HL-60 (cell line): ENCODE data around the gene PIAS4.
A peak's percentile ranks its signal among the peaks of the same experiment; 100 is the strongest.

Experiments
- DNase-seq, 2 experiments: peaks; one replicate each; pipeline ENCODE4 v3.0.0-alpha.2; 2010 to 2020; ENCODE audit warnings: low read depth in 1 of 2, low spot score in 1 of 2
- H3K27ac ChIP-seq: fragments of 250-450 bp; sonication (Bioruptor Pico); replicated peaks from 2 replicates; pipeline ENCODE4 v1.5.1; 2020; ENCODE audit warnings: mild to moderate bottlenecking, moderate library complexity
- H3K27me3 ChIP-seq: fragments of 250-450 bp; sonication (Bioruptor Pico); 2 replicates; pipeline ENCODE4 v1.5.1; 2021; ENCODE audit warnings: mild to moderate bottlenecking, moderate library complexity; ENCODE audit not compliant: insufficient read depth, poor library complexity, severe bottlenecking
- H3K4me3 ChIP-seq: replicated peaks from 2 replicates; pipeline ENCODE4 v1.5.1; 2011; ENCODE audit warnings: mild to moderate bottlenecking, control low read depth, low read length; ENCODE audit not compliant: insufficient read depth
- GABPA ChIP-seq: IDR thresholded peaks from 2 replicates; pipeline ENCODE4 v1.6.1; 2012; ENCODE audit warnings: low read depth
- POLR2AphosphoS5 ChIP-seq: IDR thresholded peaks from 2 replicates; pipeline ENCODE4 v1.6.1; 2012; ENCODE audit warnings: low read depth
- SPI1 ChIP-seq: IDR thresholded peaks from 2 replicates; pipeline ENCODE4 v1.6.1; 2012; ENCODE audit warnings: low read depth, mild to moderate bottlenecking, borderline replicate concordance
- TF ChIP-seq, protein P1 (sequence below): IDR thresholded peaks from 2 replicates; pipeline ENCODE4 v1.6.1; 2012; ENCODE audit warnings: low read depth; ENCODE audit not compliant: insufficient replicate concordance
- TF ChIP-seq, protein P2 (sequence below): IDR thresholded peaks from one replicate; pipeline ENCODE4 v1.5.1; 2011; ENCODE audit warnings: low read length, control low read depth, inconsistent platforms; ENCODE audit not compliant: insufficient read depth

PIAS4 gene

DNA sequence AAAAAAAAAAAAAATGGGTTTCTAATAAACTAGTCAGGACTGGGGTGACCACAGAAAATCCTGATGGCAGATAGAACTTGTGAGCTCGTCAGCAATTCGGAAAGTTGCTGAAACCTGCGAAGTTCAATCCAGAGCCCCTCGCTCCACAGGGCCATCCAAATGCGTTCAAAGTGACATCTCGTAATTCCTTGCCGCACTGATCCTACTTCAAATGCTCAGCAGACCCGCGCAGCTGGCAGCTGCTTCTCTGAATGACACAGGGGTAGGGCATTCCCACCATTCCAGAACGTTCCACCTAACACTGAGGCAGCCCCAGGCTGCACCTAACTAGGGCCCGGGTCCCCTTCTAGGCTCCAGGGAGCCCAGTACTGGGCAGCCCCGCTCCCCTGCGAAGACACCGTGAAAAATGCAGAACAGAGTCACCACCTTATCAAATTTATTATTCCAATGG lies 31.9 kb upstream of the PIAS4 start:
- DNase-seq, result peak in 1 of 2 experiments; percentile 51
- Histone ChIP-seq H3K27me3 (no peaks in the 10 kb centered on the region), H3K27ac (no peak overlapping the region), H3K4me3 (no peak overlapping the region)
- TF ChIP-seq, protein P1, sequence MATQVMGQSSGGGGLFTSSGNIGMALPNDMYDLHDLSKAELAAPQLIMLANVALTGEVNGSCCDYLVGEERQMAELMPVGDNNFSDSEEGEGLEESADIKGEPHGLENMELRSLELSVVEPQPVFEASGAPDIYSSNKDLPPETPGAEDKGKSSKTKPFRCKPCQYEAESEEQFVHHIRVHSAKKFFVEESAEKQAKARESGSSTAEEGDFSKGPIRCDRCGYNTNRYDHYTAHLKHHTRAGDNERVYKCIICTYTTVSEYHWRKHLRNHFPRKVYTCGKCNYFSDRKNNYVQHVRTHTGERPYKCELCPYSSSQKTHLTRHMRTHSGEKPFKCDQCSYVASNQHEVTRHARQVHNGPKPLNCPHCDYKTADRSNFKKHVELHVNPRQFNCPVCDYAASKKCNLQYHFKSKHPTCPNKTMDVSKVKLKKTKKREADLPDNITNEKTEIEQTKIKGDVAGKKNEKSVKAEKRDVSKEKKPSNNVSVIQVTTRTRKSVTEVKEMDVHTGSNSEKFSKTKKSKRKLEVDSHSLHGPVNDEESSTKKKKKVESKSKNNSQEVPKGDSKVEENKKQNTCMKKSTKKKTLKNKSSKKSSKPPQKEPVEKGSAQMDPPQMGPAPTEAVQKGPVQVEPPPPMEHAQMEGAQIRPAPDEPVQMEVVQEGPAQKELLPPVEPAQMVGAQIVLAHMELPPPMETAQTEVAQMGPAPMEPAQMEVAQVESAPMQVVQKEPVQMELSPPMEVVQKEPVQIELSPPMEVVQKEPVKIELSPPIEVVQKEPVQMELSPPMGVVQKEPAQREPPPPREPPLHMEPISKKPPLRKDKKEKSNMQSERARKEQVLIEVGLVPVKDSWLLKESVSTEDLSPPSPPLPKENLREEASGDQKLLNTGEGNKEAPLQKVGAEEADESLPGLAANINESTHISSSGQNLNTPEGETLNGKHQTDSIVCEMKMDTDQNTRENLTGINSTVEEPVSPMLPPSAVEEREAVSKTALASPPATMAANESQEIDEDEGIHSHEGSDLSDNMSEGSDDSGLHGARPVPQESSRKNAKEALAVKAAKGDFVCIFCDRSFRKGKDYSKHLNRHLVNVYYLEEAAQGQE, result no peak
- TF ChIP-seq SPI1 (no peak), POLR2AphosphoS5 (peak; percentile 53; the same call in 1 of the 2 replicates)

DNA sequence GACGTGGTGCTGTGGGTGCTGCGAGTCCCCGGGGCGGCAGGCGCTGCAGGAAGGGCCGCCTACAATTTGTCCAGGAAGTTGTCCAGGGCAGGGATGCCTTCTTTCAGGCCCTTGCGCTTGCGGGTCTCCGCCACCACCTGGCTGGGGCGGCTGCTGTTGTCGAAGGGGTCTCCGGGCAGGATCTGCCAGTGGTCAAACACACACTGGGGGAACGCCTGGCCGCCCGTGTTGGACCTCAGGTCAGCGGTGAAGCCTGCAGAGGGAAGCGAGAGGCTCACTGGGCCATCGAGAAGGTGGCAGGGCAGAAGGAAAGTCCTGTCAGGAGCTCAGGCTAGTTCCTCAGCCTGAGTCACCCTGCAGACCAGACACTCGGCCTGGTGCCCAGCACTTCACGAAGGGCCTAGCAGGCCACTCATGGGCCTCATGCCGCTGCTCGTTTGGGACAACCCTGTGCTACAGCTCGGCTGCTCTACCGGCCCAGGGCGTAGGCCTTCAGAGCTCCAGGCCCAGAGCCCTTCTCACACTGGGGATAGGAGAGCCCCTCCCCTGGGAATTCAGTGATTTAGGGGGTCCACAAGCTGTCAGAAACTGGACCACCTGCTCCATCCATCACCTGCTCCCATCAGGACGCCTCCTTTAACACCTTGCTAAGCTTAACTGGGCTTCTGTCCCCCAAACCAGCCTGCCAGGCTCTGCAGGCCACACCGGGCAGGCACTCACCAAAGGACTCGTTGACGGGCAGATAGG lies 30.9 kb upstream of the PIAS4 start:
- no peaks in the 10 kb centered on the region for H3K27me3 ChIP-seq
- H3K4me3 ChIP-seq, result no peak overlapping the region
- peak in 1 of 2 experiments; percentile 69 for DNase-seq
- TF ChIP-seq, protein P2, sequence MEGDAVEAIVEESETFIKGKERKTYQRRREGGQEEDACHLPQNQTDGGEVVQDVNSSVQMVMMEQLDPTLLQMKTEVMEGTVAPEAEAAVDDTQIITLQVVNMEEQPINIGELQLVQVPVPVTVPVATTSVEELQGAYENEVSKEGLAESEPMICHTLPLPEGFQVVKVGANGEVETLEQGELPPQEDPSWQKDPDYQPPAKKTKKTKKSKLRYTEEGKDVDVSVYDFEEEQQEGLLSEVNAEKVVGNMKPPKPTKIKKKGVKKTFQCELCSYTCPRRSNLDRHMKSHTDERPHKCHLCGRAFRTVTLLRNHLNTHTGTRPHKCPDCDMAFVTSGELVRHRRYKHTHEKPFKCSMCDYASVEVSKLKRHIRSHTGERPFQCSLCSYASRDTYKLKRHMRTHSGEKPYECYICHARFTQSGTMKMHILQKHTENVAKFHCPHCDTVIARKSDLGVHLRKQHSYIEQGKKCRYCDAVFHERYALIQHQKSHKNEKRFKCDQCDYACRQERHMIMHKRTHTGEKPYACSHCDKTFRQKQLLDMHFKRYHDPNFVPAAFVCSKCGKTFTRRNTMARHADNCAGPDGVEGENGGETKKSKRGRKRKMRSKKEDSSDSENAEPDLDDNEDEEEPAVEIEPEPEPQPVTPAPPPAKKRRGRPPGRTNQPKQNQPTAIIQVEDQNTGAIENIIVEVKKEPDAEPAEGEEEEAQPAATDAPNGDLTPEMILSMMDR, result no peak
- TF ChIP-seq, protein P1, result no peak
- TF ChIP-seq POLR2AphosphoS5, result peak; percentile 80
- no peak overlapping the region for H3K27ac ChIP-seq

DNA sequence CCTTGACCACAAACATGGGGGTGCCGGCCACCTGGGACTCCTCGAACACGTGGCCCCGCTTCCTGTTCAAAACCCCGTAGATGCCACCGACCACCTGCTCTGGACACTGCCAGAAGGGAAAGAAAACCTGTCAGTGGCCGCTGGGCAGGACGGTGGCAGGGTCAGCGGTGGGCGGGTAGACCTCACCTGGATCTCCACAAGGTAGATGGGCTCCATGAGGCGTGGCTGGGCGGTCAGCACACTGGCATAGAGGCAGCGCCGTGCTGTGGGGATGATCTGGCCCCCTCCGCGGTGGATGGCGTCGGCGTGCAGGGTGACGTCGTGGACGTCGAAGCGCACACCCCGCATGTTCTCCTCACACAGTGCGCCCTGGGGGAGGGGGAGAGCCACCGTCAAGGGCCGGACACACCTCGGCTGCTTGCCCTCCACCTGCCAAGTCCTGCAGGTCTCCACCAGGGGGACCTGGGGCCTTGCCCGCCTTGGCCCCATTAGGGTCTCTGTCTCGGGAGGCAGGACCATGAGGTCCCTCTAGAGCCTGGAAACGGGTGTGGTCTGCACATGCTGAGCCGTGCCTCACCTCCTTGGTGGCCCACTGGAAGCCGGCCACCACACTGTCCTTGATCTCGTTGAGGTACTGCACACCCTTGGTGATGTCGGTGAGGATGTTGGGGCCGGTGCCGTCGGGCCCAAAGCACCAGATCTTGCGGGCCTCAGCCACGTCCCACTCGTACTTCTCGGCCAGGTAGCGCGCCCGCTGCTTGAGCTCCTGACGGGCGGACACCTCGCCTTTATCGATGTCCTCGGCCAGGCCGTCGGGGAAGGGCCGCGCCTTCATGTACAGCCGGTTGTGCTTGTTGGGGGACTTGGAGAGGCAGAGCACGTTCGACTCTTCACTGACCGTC lies 30.0 kb upstream of the PIAS4 start:
- TF ChIP-seq GABPA (no peak), POLR2AphosphoS5 (peak; percentile 12; the same call in 1 of the 2 replicates)
- peak in 1 of 2 experiments; percentile 73 for DNase-seq
- Histone ChIP-seq H3K27me3 (no peaks in the 10 kb centered on the region), H3K4me3 (no peak overlapping the region), H3K27ac (no peak overlapping the region)

DNA sequence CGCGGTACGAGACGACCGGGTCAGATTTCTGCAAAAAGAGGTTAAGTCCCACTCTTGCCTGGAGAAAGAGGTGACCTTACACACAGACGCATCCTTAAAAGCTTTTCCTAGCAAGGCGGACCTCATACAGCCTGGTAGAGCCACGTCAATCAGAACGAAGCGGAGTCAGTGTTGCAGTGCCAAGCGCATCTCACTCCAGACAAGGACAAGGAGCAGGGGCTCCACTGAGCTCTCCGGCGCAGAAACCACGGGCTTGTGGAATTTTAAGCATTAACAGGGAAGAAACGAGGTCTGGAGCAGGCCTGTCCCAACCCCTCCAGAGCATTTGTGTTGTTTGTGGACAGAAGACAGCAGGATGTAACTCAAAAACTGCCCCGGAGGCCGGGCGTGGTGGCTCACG lies 29.4 kb upstream of the PIAS4 start:
- Histone ChIP-seq H3K27ac (no peak overlapping the region), H3K4me3 (no peak overlapping the region), H3K27me3 (no peaks in the 10 kb centered on the region)
- TF ChIP-seq, protein P1, result no peak
- TF ChIP-seq, protein P2, result no peak
- TF ChIP-seq POLR2AphosphoS5 (peak; percentile 8; the same call in 1 of the 2 replicates), GABPA (no peak), SPI1 (no peak)
- peak in 1 of 2 experiments; percentile 55 for DNase-seq
